D721Med (cell line): Measurements from ENCODE around the gene EPHB6.

Source experiments
- DNase-seq: peaks from one replicate; pipeline ENCODE4 v3.0.0; 2011; ENCODE audit warnings: low spot score; ENCODE audit not compliant: insufficient read length
- FAIRE-seq: peaks from 2 replicates; lab custom pipeline; 2011; peaks lifted over from hg19 to GRCh38; lab: Jason Lieb, UNC
- CTCF ChIP-seq: IDR thresholded peaks from 2 replicates; pipeline ENCODE4 v1.5.1; 2012; ENCODE audit warnings: mild to moderate bottlenecking, control low read depth; ENCODE audit not compliant: insufficient read depth; ENCODE audit errors: missing control alignments

The EPHB6 gene

GRCh38 chr7:142868986-142869415 is 14.1 kb downstream of the EPHB6 start:
- DNase-seq (no peak), FAIRE-seq (no peak)
- no peak for TF ChIP-seq CTCF

- no peak for DNase-seq
- TF ChIP-seq CTCF: no peak
- no peak for FAIRE-seq
Observed at GRCh38 chr7:142869434-142869833, 14.6 kb downstream of the EPHB6 start.

- FAIRE-seq (no peak), DNase-seq (no peak)
- no peak for TF ChIP-seq CTCF
Observed at GRCh38 chr7:142870147-142870559, 15.3 kb downstream of the EPHB6 start.

- TF ChIP-seq CTCF: peak; percentile 5
- DNase-seq: no peak
- FAIRE-seq: no peak
Observed at GRCh38 chr7:142870566-142871259, 15.8 kb downstream of the EPHB6 start.

- no peak for FAIRE-seq
- TF ChIP-seq CTCF: no peak
- DNase-seq: no peak
Observed at GRCh38 chr7:142871260-142872105, 16.6 kb downstream of the EPHB6 start.

GRCh38 chr7:142872106-142872675 is 17.3 kb downstream of the EPHB6 start:
- no peak for TF ChIP-seq CTCF
- no peak for FAIRE-seq
- DNase-seq: no peak

- no peak for FAIRE-seq
- no peak for DNase-seq
- peak; percentile 29 for TF ChIP-seq CTCF
Observed at GRCh38 chr7:142873281-142873784, 18.5 kb downstream of the EPHB6 start.
